Activated effector memory CD4-positive, alpha-beta T cell treated with anti-CD3 and anti-CD28 coated beads, Interleukin-2, amount 50 U/mL, for 16 hours (primary cell): ENCODE results near the gene SATB2.

Experiments
- DNase-seq: peaks from one replicate; pipeline ENCODE4 v3.0.0-alpha.2; 2020

The SATB2 gene

GRCh38 chr2:199452260-199452990 is 5.3 kb downstream of the SATB2 start:
- no peak for DNase-seq

- DNase-seq = no peak
Measured at GRCh38 chr2:199449956-199450355, 7.8 kb downstream of the SATB2 start.

- DNase-seq = no peak
Measured at GRCh38 chr2:199449455-199449854, 8.3 kb downstream of the SATB2 start.

GRCh38 chr2:199446996-199447576 is 10.7 kb downstream of the SATB2 start:
- DNase-seq = no peak

- DNase-seq = no peak
Measured at GRCh38 chr2:199444749-199445148, 13.0 kb downstream of the SATB2 start.

GRCh38 chr2:199443589-199444130 is 14.1 kb downstream of the SATB2 start:
- DNase-seq = no peak

- DNase-seq = no peak
Measured at GRCh38 chr2:199442173-199442572, 15.6 kb downstream of the SATB2 start.

- DNase-seq = no peak
Measured at GRCh38 chr2:199441759-199442158, 16.0 kb downstream of the SATB2 start.

- no peak for DNase-seq
Measured at GRCh38 chr2:199440118-199440517, 17.6 kb downstream of the SATB2 start.

- DNase-seq = no peak
Measured at GRCh38 chr2:199439542-199439941, 18.2 kb downstream of the SATB2 start.

- DNase-seq = no peak
Measured at GRCh38 chr2:199439066-199439465, 18.7 kb downstream of the SATB2 start.

GRCh38 chr2:199434555-199434954 is 23.2 kb downstream of the SATB2 start:
- no peak for DNase-seq

- no peak for DNase-seq
Measured at GRCh38 chr2:199433204-199433832, 24.4 kb downstream of the SATB2 start.

- no peak for DNase-seq
Measured at GRCh38 chr2:199431746-199432213, 26.0 kb downstream of the SATB2 start.

- DNase-seq = no peak
Measured at GRCh38 chr2:199430214-199430613, 27.5 kb downstream of the SATB2 start.

- DNase-seq = no peak
Measured at GRCh38 chr2:199428291-199428690, 29.4 kb downstream of the SATB2 start.

GRCh38 chr2:199424160-199424559 is 33.6 kb downstream of the SATB2 start:
- DNase-seq = no peak

GRCh38 chr2:199419428-199419827 is 38.3 kb downstream of the SATB2 start:
- DNase-seq = no peak

- DNase-seq = no peak
Measured at GRCh38 chr2:199414465-199414864, 43.3 kb downstream of the SATB2 start.

GRCh38 chr2:199414001-199414400 is 43.7 kb downstream of the SATB2 start:
- DNase-seq = no peak

GRCh38 chr2:199409759-199410529 is 47.8 kb downstream of the SATB2 start:
- DNase-seq = no peak

- no peak for DNase-seq
Measured at GRCh38 chr2:199407421-199407820, 50.3 kb downstream of the SATB2 start.

- no peak for DNase-seq
Measured at GRCh38 chr2:199405241-199405640, 52.5 kb downstream of the SATB2 start.
